HL-60/S4 treated with phorbol 12-myristate 13-acetate at 8.2 ng/mL for 4 days and 3 days (cell line): ENCODE measurements around the gene RNASEH1.

Experiments used
- in situ Hi-C: fragments of 300-500 bp; cut with MboI; formaldehyde crosslinking; loops from 2 replicates; pipeline ENCODE4 v1.15.0; 2022; ENCODE audit warnings: low sequenced_read_pairs

The RNASEH1 gene, protein sequence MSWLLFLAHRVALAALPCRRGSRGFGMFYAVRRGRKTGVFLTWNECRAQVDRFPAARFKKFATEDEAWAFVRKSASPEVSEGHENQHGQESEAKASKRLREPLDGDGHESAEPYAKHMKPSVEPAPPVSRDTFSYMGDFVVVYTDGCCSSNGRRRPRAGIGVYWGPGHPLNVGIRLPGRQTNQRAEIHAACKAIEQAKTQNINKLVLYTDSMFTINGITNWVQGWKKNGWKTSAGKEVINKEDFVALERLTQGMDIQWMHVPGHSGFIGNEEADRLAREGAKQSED

DNA sequence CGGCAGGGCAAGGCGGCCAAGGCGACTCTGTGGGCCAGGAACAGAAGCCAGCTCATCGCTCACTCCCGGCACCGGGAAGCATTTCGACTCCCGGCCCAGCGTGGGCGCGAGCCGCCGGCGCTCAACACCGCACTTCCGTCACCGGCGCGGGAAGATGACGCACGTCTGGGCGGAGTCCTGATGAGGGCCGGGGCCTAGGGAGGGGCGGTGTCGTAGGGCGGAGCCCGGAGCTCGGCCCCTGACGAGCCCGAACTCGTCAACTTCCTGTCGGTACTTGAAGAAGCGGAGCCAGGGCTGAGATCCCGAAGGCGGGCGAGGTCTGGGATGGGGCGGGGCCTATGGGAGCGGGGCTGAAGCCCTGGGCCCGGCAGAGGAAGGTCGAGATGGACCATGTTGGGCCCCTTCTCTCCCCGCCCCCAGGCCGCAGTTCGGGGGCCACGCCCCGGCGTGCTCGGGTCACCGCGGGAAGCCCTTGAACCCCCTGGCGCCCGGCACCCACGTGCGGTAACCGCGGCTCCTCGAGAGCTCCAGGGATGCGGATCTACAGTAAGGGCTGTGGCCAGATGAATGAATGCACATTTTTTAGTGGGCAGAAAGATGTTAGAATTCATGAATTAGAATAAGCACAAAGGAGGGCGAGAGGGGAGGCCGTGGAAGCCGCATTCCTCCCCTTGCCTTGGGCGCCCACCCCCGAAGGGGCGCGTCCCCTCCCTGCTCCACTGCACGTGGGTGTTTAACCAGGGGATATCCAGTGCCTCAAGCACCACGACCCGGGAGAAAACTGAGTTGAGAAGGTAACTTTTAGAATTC is at the start of gene RNASEH1:
Gene RNASEH1 (minus strand): TSS at position 129 of the 810 bp plus-strand sequence. CDS start 73 bp downstream, at position 56.
- in situ Hi-C loops, result no loop called here

DNA sequence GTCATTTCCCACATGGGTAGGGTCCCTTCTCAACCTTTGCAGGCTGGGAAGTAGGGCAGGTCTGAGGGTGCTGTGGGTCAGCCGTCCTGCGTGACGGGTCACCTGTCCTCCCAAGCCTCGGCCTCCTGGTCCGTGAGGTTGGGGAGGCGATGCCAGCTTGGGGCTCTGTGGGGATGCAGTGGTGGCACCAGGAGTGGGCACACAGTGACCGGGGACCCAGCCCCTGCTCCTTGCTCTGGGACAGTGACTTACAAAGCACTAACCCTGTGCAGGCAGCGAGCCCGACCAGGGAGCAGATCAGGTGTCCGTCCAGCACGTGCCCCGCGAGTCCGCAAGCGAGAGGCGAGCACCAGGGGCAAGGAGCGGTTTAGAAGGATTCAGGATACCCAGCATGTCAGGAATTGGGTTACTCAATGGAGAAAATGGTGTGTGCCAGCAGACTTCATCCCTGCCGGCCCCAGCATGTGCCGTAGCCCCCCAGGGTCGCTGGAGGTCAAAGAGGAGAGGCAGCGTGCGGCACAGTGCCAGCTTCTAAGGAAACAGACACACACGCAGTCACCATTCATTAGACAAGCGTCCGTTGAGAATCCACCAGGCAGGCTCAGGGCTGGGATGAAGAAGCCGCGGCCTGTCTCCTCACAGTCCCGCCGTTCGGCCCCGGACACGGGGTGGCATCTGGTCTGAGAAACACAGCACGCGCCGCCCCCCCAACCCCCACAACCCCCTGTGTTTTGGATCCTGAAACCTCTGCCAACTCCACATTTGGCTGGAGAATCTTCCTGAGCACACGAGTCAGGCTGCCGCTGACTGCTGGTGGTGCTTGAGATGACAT is 48.5 kb upstream of the RNASEH1 start:
- in situ Hi-C loops, result no loop called here

DNA sequence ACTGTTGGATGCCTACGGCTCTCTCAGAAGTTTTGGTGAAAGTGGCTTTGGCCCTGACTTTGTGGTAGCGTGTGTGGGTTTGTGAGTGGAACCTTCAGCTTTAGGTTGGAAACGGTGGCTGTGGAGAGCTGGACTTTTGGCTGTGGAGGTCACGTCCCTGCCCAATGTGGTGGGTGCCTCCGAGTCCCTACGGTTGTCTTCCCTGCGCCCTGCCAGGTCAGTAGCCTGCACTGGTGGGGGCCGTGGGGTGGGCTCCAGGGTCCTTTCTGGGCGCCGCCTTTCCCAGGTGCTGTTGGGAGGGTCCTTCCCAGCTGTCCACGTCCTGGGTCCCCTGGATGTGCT is 47.9 kb upstream of the RNASEH1 start:
- in situ Hi-C loops, result no loop called here

DNA sequence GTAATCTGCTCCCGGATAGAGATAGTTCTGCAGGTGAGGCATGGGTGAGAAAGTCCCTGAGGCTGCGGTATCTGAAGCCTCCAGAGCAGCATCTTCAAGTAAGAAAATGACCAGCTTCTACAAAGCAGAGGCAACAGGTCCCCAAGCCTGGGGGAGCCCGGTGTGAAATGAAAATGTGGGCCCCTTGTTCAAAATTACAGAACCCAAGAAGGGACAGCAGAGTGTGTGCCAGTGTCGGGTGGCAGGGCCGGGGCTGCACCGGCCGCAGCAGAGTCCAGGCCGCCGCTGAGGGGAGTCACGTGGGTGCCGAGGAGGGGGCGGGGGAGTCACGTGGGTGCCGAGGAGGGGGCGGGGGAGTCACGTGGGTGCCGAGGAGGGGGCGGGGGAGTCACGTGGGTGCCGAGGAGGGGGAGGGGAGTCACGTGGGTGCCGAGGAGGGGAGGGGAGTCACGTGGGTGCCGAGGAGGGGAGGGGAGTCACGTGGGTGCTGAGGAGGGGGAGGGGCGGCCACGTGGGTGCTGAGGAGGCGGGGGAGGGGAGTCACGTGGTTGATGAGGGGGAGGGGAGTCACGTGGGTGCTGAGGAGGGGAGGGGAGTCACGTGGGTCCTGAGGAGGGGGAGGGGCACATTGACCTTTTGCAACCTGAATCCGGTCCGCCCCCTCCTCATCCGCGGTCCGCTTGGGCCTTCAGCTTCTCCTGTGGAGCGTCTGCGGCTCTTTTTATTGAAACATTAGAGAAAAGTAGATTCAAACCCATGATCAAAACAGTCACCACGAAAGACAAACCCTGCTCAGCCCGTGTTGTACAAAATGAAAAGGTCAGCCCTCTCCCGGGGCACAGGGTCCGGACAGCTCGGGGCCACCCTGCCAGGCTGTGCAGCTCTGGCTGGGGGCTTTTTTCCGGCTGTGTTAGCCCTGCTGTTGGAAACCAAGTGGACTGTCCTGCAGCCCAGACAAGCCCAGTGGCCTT is 47.1 kb upstream of the RNASEH1 start:
- in situ Hi-C loops, result no loop called here

DNA sequence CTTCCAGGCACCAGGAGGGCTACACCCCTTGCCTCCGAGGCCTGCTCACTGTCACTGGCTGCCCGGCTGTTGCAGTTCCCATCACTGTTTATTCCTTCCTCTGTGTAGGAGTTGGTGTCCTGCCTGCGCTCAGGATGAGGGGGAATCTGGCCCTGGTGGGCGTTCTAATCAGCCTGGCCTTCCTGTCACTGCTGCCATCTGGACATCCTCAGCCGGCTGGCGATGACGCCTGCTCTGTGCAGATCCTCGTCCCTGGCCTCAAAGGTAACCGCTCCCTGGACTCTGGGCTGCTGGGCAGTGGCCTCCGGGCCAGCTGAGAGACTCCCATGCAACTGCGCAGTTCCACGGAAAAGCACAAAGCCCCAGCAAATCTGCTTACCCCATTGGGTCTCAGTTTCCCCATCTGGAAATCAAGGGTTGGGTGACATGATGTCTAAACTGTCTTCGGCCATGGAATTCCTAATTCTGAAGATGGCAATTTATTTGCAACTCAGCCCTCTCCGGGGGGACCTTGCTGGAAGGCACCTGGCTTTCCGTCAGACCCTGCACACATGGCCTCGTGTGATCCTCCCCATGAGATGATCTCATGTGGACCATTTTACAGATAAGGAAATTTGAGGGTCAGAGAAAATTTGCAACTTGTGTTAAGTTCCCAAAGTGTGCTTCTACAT is 46.2 kb upstream of the RNASEH1 start:
- in situ Hi-C loops, result no loop called here

DNA sequence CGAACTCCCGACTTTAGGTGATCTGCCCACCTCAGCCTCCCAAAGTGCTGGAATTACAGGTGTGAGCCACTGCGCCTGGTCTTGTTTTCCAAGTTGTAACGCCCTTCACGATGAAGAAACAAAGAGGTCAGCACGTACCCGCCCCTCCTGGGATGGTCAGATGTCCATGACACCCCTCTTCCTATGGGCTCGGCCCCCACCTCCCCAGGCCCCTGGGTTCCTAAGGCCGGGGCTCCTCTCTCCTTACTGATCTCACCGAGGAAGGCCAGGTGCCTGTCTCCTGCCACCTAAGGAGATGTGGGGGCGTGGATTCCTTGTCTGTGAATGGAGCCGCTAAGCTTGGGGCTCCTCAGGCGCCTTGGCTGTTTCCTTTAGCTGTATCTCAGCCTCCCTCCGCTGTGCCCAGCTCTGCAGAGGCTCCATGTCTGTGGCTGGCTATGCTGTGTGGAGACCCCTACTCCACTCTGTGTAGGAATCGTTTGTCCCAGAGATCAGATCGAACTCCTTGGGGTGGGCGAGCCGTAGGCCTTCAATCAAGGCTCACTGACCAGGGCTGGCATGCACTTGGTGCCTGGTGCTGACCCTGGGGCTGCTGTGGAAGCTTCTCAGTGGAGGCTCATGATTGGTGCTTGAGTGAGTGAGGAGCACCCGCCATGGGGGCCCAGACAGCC is 45.5 kb upstream of the RNASEH1 start:
- in situ Hi-C loops, result no loop called here

DNA sequence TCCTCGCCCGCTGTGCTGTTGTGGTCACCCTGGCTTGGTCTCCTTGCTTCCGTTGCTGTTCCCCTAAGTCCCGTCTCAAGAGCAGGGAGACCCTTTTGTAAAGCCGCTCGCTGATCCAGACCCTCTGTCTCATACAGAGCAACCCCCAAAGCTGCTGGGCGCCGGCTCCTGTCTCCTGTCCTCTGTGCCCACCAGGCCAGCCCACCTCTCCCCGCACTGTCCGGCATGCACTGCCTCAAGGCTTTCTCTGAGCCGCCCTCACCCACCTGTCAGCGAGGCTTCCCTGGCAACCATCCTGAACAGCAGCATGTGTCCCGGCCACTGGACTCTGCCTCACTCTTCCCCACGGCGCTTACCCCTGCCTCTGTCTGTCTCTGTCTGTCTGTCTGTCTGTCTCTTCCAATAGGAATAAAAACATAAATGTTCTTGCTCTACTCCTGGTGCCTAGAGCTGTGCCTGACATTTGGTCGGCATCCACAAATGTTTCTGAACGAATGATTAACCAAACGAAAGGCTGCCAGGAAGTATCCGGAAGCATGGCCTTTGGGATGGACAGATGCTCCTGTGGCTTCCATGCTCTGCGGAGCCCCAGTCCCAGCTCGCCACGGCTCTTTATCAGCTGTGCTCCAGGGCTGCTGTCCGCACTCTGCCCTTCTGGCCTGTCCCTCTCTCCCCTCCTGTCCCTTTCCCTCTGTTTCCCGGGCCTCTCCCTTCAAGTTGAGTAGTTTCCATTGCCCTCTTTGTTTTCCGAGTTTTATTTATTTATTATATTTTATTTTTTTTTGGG is 44.6 kb upstream of the RNASEH1 start:
- in situ Hi-C loops, result no loop called here

DNA sequence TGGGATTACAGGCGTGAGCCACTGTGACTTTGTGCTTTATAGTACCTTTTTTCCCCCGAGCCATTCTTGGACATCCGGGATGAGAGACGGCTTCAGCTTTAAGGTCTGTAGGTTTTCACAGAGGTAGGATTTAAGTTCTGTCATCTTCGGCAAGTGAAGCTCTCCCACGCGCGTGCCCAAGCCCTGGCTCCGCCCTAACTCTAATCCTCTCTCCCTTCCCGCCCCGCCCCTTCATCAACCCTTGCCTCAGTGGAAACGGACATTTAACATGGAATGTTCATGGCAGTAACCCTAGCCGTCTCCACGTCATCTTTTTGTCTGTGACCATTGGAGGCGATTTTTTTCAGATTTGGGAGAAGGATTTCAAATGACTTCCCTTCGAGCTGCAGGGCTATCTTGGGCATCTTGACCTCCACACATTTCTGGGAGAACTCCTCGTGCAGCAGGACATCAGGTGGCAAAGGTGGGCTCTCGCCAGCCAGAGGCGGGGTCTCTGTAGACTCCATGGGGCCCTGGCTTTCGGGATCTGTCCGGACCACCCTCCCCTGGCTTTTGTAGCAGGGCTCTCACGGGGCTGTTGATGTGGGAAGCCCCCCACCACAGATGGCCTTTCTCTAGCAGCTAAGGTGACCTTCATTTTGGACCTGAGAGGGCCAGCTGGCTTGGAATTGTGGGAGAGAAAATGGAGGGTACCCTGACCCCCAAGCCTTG is 43.6 kb upstream of the RNASEH1 start:
- in situ Hi-C loops, result no loop called here

DNA sequence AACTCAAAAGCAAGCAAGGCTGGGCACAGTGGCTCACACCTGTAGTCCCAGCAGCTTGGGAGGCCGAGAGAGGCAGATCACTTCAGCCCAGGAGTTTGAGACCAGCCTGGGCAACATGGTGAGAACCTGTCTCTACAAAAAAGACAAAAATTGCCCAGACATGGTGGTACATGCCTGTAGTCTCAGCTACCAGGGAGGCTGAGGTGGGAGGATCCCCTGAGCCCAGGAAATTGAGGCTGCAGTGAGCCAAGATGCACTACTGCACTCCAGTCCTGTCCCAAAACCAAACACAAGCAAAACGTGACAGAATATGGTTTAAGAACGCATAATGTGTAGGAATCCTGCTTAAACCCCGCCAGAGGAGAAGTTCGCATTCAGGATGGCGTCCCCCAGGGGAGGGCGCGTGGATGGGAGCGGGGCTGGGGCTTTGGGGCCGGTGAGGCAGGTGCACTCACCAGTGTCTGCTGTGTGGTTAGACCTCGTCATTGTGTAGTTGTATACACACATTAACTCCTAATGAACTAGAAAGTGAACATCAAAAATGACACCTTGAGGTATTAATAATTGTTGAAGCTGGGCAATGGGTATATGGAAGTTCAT is 42.2 kb upstream of the RNASEH1 start:
- in situ Hi-C loops, result no loop called here

DNA sequence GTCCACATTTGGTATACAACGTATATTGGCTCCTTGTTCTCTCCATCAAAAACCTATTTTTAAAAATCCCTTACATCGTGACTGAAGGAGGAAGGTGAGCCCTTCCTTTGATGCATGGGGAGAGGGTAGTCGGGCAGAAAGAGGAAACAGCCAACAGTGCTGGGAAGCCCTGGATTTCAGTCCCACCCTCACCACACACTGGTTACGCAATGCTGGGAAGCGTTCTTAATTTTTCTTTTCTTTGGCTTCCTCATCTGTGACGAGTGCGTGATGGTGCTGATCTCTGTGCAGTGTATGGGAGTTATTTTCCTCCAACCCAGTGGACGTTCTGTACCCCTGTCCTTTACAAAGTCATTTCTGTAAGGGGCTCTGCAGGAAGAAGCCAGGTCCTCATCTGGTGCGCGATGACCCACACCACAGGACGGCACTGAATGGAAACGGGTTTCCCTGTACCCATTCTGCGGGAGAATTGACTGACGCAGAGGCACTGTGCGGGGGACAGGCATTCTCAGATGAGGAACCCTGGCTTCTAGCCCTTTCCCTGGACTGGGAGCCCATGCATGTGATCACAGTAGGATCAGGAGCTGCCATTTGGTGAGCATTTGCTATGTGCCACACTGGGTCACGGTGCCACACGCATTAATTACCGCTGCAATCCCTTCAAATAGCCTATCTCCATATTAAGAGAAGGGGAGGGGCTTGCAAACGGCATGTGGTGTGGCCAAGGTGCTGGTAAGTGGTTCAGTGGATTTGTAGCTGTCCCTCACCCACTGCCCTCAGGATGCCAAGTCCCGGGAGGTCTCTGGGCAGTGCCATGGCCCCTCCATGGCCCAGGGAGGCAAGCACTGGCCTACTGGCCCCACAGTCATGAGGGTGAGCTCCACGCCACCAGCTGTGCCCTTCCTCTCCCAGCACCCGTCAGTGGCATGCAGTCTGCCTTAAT is 41.0 kb upstream of the RNASEH1 start:
- in situ Hi-C loops, result no loop called here

DNA sequence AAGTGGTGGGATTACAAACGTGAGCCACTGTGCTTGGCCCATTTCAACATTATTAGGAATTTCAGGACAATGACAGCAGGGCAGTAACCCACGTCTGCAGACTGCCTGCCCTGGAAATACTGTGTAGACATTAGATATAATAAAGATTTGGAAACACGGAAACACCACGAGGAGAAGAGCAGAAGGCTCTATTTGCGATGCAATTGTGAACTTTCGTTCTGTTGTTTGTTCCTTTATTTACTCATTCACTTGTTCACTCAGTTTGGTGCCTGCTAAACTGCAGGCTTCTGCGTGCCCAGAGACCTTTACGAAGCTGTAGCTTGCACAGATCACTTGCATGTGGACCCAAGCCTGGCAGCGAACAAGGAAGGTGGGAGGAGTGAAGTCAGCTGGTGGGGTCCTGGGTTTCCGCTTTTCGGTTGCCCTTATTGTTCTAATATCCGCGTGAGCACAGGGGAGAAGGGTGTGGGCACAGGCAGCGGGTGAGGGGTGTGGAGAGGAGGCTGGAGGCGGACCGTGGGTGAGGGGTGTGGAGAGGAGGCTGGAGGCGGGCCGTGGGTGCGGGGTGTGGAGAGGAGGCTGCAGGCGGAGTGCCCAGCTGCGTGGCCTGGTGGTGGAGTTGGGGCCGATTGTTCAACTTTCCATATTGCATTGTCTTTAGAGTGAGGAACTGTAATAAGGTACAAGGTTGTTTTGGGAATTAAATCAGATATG is 40.2 kb upstream of the RNASEH1 start:
- in situ Hi-C loops, result no loop called here

DNA sequence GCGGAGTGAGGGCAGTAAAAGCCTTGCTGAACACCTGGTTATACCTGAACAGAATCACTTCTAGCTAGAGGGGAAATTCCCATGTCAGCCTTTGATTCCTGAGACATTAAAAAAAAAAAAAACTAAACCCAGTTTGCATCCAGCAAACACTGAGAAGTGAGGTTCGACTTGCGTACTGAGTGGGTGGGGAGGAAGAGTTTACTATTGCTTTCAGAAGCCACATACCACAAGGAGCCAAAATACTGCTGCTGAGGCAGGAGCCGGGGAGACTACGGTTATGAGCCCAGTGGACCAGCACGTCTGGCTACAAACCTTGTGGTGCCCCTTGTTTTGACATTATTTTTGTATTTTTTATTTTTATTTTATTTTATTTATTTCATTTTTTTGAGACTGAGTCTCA is 39.4 kb upstream of the RNASEH1 start:
- in situ Hi-C loops, result no loop called here

DNA sequence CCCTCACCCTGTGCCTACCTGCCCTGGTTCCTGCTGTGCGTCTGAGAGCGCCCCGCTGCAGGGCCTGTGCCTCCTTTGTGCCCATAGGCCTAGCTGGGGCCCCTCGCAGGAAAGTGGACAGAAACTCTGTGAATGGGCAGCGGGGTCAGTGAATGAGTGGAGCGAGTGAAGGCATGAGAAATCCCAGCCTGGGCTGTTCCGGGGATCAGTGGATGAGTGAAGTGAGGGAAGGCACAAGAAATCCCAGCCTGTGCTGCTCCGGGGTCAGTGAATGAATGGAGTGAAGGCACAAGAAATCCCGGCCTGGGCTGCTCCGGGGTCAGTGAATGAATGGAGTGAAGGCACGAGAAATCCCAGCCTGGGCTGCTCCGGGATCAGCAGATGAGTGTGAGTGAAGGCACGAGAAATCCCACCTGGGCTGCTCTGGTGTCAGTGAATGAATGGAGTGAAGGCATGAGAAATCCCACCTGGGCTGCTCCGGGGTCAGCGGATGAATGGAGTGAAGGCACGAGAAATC is 38.8 kb upstream of the RNASEH1 start:
- in situ Hi-C loops, result no loop called here

DNA sequence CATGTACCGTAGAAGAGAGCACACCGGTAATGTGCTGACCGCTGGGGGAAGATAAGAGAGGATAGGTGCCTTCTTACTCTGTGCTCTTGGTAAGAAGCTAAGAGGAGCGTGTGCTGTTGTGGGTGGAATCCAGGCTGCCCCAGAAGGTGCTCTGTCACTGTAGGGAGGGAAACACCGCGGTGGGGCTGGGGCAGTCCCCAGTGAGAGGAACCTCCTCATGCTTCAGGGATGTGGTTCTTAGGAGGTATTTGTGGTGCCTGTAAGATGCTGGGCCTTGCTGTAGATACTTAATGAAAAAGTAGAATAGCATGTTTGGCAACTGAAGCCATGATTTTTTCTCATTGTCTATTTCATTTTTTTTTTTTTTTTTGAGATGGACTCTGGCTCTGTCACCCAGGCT is 37.9 kb upstream of the RNASEH1 start:
- in situ Hi-C loops, result no loop called here

DNA sequence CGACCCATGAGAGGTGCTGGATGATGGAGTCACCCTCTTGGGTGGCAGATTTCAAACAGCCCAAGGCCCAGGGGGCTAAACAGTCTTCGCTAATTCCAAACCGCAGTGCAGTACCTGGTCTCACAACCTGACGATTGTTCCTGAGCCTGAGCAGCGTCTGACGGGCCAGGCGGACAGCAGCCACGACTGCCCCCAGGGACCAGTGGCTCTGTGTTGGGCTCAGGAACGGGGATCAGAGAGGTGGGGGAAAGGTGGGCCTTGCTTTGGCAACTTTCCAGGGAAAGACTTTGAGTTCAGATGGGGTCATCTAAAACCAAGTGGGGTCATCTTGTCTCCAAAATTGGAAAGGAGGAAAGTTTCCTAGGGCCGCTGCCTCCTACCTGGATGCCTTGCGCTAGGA is 37.3 kb upstream of the RNASEH1 start:
- in situ Hi-C loops, result no loop called here
